ENCODE measurements around the gene RTF2. TPM values are rescaled to one million over a fixed set of nuclear protein-coding genes. Genes with fewer than 3 reads are reported as not detected.

Gene RTF2
- total RNA-seq, 1 experiment from 2014 or later = 99.1 TPM

- no peak overlapping the region for H3K27ac ChIP-seq (ENCODE audit: low read depth, low read length, poor library complexity, severe bottlenecking)
- DNase-seq (ENCODE audit: low spot score) = no peak
- no peaks in the 10 kb centered on the region for H3K9me3 ChIP-seq (ENCODE audit: low read depth, low read length, poor library complexity, severe bottlenecking)
- no peaks in the 10 kb centered on the region for H3K27me3 ChIP-seq (replicated peaks; ENCODE audit: insufficient read depth, low read depth, low read length, poor library complexity)
- intact Hi-C loops (cut with micrococcal nuclease; ENCODE audit: unreplicated experiment) = no loop called here
- no peak for TF ChIP-seq CTCF (conservative IDR thresholded peaks at IDR 0.05; ENCODE audit: low read depth, low read length)
- no peak for TF ChIP-seq EZH2 (IDR thresholded peaks at IDR 0.05; ENCODE audit: borderline replicate concordance, low read depth, low read length, poor library complexity, severe bottlenecking)
- no peaks in the 10 kb centered on the region for H3K4me1 ChIP-seq (ENCODE audit: insufficient read depth, low read length, poor library complexity, severe bottlenecking)
- BruUV-seq (replicated peaks) = no TSS peak
- POLR2A ChIA-PET (ENCODE audit: low non-redundant PET) = no interaction called here
- CTCF ChIA-PET = no interaction called here
- no peak overlapping the region for H3K4me3 ChIP-seq (ENCODE audit: low read depth, low read length, poor library complexity, severe bottlenecking)
- no peaks in the 10 kb centered on the region for H3K36me3 ChIP-seq (ENCODE audit: insufficient read depth, low read length, poor library complexity, severe bottlenecking)
Measured at GRCh38 chr20:56433221-56433879, 35.1 kb upstream of the RTF2 start.

- Histone ChIP-seq H3K9me3 (ENCODE audit: low read depth, low read length, poor library complexity, severe bottlenecking) (no peaks in the 10 kb centered on the region), H3K36me3 (ENCODE audit: insufficient read depth, low read length, poor library complexity, severe bottlenecking) (no peaks in the 10 kb centered on the region), H3K4me1 (ENCODE audit: insufficient read depth, low read length, poor library complexity, severe bottlenecking) (no peaks in the 10 kb centered on the region), H3K4me3 (ENCODE audit: low read depth, low read length, poor library complexity, severe bottlenecking) (no peak overlapping the region), H3K27ac (ENCODE audit: low read depth, low read length, poor library complexity, severe bottlenecking) (no peak overlapping the region), H3K27me3 (replicated peaks; ENCODE audit: insufficient read depth, low read depth, low read length, poor library complexity) (no peaks in the 10 kb centered on the region)
- ChIA-PET CTCF (no interaction called here), POLR2A (ENCODE audit: low non-redundant PET) (no interaction called here)
- no peak for DNase-seq (ENCODE audit: low spot score)
- intact Hi-C loops (cut with micrococcal nuclease; ENCODE audit: unreplicated experiment) = no loop called here
- no TSS peak for BruUV-seq (replicated peaks)
- TF ChIP-seq EZH2 (IDR thresholded peaks at IDR 0.05; ENCODE audit: borderline replicate concordance, low read depth, low read length, poor library complexity, severe bottlenecking) = no peak
- no peak for TF ChIP-seq CTCF (conservative IDR thresholded peaks at IDR 0.05; ENCODE audit: low read depth, low read length)
Measured at GRCh38 chr20:56433880-56434255, 34.6 kb upstream of the RTF2 start.

- intact Hi-C loops (cut with micrococcal nuclease; ENCODE audit: unreplicated experiment) = no loop called here
- no peaks in the 10 kb centered on the region for H3K9me3 ChIP-seq (ENCODE audit: low read depth, low read length, poor library complexity, severe bottlenecking)
- BruUV-seq (replicated peaks) = no TSS peak
- no peak for TF ChIP-seq CTCF (conservative IDR thresholded peaks at IDR 0.05; ENCODE audit: low read depth, low read length)
- TF ChIP-seq EZH2 (IDR thresholded peaks at IDR 0.05; ENCODE audit: borderline replicate concordance, low read depth, low read length, poor library complexity, severe bottlenecking) = no peak
- no peaks in the 10 kb centered on the region for H3K36me3 ChIP-seq (ENCODE audit: insufficient read depth, low read length, poor library complexity, severe bottlenecking)
- H3K4me3 ChIP-seq (ENCODE audit: low read depth, low read length, poor library complexity, severe bottlenecking) = no peak overlapping the region
- no peaks in the 10 kb centered on the region for H3K27me3 ChIP-seq (replicated peaks; ENCODE audit: insufficient read depth, low read depth, low read length, poor library complexity)
- CTCF ChIA-PET = no interaction called here
- H3K27ac ChIP-seq (ENCODE audit: low read depth, low read length, poor library complexity, severe bottlenecking) = no peak overlapping the region
- POLR2A ChIA-PET (ENCODE audit: low non-redundant PET) = no interaction called here
- no peaks in the 10 kb centered on the region for H3K4me1 ChIP-seq (ENCODE audit: insufficient read depth, low read length, poor library complexity, severe bottlenecking)
- DNase-seq (ENCODE audit: low spot score) = no peak
Measured at GRCh38 chr20:56437196-56437960, 31.0 kb upstream of the RTF2 start.
